ENCODE results near the gene CHST11. TPM values are rescaled to one million over a fixed set of nuclear protein-coding genes. Genes with fewer than 3 reads are reported as not detected.

CHST11 gene
- total RNA-seq, 2 donors from 2014 or later, result 7.8 to 11.9 TPM

DNA sequence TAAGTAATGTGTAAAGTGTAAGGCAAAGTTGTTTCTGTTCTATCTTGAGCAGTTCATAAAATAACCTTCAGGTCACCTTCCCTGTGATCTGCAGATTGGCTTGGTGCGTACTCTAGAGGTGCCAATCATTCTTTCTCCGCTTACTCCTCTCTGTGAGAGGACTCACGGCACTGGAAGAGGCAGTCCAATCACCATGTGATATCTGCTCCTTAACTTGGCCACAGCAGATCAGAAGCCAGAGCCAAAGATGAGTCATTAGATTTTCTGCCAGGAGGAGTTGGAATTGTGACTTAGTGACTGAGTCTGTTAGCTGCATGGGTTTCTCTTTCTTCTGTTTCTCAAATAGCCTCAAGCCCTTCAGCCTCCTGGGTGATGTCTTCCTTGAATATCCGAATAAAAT lies 335.8 kb downstream of the CHST11 start:
- Histone ChIP-seq H3K4me1 (peaks cover 0 to 15% of the 10 kb centered on the region in 2 donors), H3K27ac (no peak overlapping the region)
- DNase-seq (ENCODE audit: low spot score), result peak; percentile 62

GRCh38 chr12:104793285-104793684 lies 336.5 kb downstream of the CHST11 start:
- Histone ChIP-seq H3K27ac (no peak overlapping the region), H3K4me3 (no peak overlapping the region), H3K36me3 (no peaks in the 10 kb centered on the region), H3K27me3 (no peaks in the 10 kb centered on the region), H3K9me3 (no peaks in the 10 kb centered on the region), H3K4me1 (peaks cover 0 to 15% of the 10 kb centered on the region in 2 donors)
- DNase-seq (ENCODE audit: low spot score), result no peak
- TF ChIP-seq, protein P1, sequence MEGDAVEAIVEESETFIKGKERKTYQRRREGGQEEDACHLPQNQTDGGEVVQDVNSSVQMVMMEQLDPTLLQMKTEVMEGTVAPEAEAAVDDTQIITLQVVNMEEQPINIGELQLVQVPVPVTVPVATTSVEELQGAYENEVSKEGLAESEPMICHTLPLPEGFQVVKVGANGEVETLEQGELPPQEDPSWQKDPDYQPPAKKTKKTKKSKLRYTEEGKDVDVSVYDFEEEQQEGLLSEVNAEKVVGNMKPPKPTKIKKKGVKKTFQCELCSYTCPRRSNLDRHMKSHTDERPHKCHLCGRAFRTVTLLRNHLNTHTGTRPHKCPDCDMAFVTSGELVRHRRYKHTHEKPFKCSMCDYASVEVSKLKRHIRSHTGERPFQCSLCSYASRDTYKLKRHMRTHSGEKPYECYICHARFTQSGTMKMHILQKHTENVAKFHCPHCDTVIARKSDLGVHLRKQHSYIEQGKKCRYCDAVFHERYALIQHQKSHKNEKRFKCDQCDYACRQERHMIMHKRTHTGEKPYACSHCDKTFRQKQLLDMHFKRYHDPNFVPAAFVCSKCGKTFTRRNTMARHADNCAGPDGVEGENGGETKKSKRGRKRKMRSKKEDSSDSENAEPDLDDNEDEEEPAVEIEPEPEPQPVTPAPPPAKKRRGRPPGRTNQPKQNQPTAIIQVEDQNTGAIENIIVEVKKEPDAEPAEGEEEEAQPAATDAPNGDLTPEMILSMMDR (IDR thresholded peaks at IDR 0.05), result no peak

More for the DNA sequence above, 335.8 kb downstream of the CHST11 start:
- Histone ChIP-seq H3K27me3 (no peaks in the 10 kb centered on the region), H3K9me3 (no peaks in the 10 kb centered on the region), H3K4me3 (no peak overlapping the region), H3K36me3 (no peaks in the 10 kb centered on the region)
- TF ChIP-seq, protein P1 (IDR thresholded peaks at IDR 0.05), result no peak

DNA sequence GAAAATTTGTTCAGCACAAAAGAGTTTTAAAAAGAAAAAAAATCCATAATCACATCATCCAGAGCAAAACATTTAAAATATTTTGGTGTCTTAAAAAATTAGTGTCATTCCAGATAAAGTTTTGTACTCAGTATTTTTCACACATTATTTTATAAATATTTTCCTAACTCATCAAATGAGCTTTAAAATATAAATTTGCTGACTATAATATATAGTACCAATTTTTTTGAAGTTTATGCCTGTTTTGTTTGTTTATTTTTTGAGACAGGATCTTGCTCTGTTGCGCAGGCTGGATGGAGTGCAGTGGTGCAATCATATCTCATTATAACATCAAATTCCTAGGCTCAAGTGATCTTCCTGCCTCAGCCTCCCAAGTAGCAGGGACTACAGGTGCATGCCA lies 337.2 kb downstream of the CHST11 start:
- TF ChIP-seq, protein P1 (IDR thresholded peaks at IDR 0.05), result no peak
- H3K4me1 ChIP-seq, result peaks cover 0 to 11% of the 10 kb centered on the region in 2 donors

GRCh38 chr12:104796475-104796862 lies 339.7 kb downstream of the CHST11 start:
- Histone ChIP-seq H3K36me3 (no peaks in the 10 kb centered on the region), H3K9me3 (no peaks in the 10 kb centered on the region), H3K27ac (no peak overlapping the region), H3K4me3 (no peak overlapping the region), H3K4me1 (peaks cover 0 to 11% of the 10 kb centered on the region in 2 donors), H3K27me3 (no peaks in the 10 kb centered on the region)
- TF ChIP-seq, protein P1 (IDR thresholded peaks at IDR 0.05), result no peak
- no peak for DNase-seq (ENCODE audit: low spot score)

More for the DNA sequence above, 337.2 kb downstream of the CHST11 start:
- no peaks in the 10 kb centered on the region for H3K36me3 ChIP-seq
- DNase-seq (ENCODE audit: low spot score), result no peak
- no peak overlapping the region for H3K27ac ChIP-seq
- H3K27me3 ChIP-seq, result no peaks in the 10 kb centered on the region
- H3K4me3 ChIP-seq, result no peak overlapping the region
- H3K9me3 ChIP-seq, result no peaks in the 10 kb centered on the region

DNA sequence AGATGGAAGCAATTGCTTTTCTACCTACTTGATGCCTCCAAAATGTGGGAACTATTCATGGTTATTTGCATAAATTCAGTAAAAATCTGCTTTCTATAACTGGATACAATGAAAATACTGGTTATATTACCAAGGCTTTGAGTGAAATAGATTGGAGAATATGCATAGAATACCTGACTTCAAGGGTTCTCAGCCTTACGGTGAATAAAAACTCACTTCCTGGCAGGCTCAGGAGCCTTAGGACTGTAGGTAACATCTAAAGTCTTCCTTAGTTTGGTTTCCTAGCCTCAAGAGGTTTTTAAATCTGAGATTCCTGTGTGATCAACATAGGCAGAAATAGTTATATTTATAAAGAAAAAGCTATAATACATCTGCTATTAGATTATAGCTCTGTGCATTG lies 342.7 kb downstream of the CHST11 start:
- TF ChIP-seq, protein P1 (IDR thresholded peaks at IDR 0.05), result no peak
- Histone ChIP-seq H3K4me3 (no peak overlapping the region), H3K27ac (no peak overlapping the region), H3K27me3 (no peaks in the 10 kb centered on the region), H3K4me1 (no peaks in the 10 kb centered on the region), H3K9me3 (no peaks in the 10 kb centered on the region), H3K36me3 (no peaks in the 10 kb centered on the region)
- DNase-seq (ENCODE audit: low spot score), result no peak

DNA sequence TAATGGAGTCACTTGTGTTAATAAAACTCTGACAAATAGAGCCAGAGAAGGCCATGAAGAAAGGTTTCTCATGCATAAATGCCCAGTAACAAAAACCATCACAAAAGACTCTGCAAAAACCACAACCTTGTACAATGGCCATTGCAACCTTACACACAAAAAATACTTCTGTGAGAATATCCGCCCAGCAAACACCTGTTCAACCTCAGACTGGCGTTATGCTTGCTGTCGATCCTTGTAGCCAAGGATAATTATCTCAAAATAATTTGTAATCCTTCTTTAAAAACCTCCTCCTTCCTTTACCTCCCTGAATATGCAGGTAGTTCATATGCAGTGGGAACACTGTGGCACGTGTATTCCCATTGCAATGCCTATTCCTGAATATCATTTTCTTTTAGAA lies 344.3 kb downstream of the CHST11 start:
- Histone ChIP-seq H3K4me3 (no peak overlapping the region), H3K27ac (no peak overlapping the region), H3K4me1 (no peaks in the 10 kb centered on the region), H3K9me3 (no peaks in the 10 kb centered on the region), H3K36me3 (no peaks in the 10 kb centered on the region), H3K27me3 (no peaks in the 10 kb centered on the region)
- TF ChIP-seq, protein P1 (IDR thresholded peaks at IDR 0.05), result no peak
- DNase-seq (ENCODE audit: low spot score), result no peak

Measured in right atrium auricular region (tissue), 2 donors.